BJ (cell line): Measurements from ENCODE around the gene CPNE9. TPM values are rescaled to one million over a fixed set of nuclear protein-coding genes. Genes with fewer than 3 reads are reported as not detected.
A peak's percentile ranks its signal among the peaks of the same experiment; 100 is the strongest.

ENCODE experiments used
- CTCF ChIA-PET: fragments of 350-600 bp; formaldehyde crosslinking; extraction: SDS; loops from one replicate; lab custom pipeline; 2021; ENCODE audit warnings: antibody characterized with exemption, inconsistent platforms; lab: Yijun Ruan, JAX
- POLR2A ChIA-PET: fragments of 300-600 bp; sonication (Branson Sonifier 250); formaldehyde crosslinking; extraction: SDS; loops from one replicate; lab custom pipeline; 2021; ENCODE audit warnings: antibody characterized with exemption; lab: Charles Lee
- DNase-seq: peaks from one replicate; pipeline ENCODE4 v3.0.0-alpha.2; 2011; ENCODE audit warnings: low read depth
- H3K27me3 ChIP-seq: 2 replicates; pipeline ENCODE4 v1.6.0; 2011; ENCODE audit warnings: low read length; ENCODE audit not compliant: control insufficient read depth, insufficient read depth
- H3K36me3 ChIP-seq: 2 replicates; pipeline ENCODE4 v1.5.1; 2011; ENCODE audit warnings: low read length; ENCODE audit not compliant: control insufficient read depth, insufficient read depth
- H3K4me3 ChIP-seq: 2 replicates; pipeline ENCODE4 v1.5.1; 2011; ENCODE audit warnings: low read depth, mild to moderate bottlenecking, control low read depth, low read length
- polyA minus RNA-seq: library from RNA; depleted of rRNA, polyadenylated mRNA; stranded (reverse); fragments of >200 nt; gene quantifications from 2 replicates; pipeline ENCODE4 v1.2.3, GENCODE V29; 2011; rRNA and poly(A)+ RNA removed
- polyA plus RNA-seq: library from polyadenylated mRNA; depleted of rRNA; stranded (reverse); fragments of >200 nt; gene quantifications from 2 replicates; pipeline ENCODE4 v1.2.3, GENCODE V29; 2011; rRNA removed
- TF ChIP-seq, protein P1 (sequence below): IDR thresholded peaks from 2 replicates; pipeline ENCODE4 v1.5.1; 2011; ENCODE audit warnings: low read depth, mild to moderate bottlenecking, control low read depth, inconsistent platforms, low read length, moderate library complexity; ENCODE audit not compliant: insufficient read depth

Gene CPNE9, protein sequence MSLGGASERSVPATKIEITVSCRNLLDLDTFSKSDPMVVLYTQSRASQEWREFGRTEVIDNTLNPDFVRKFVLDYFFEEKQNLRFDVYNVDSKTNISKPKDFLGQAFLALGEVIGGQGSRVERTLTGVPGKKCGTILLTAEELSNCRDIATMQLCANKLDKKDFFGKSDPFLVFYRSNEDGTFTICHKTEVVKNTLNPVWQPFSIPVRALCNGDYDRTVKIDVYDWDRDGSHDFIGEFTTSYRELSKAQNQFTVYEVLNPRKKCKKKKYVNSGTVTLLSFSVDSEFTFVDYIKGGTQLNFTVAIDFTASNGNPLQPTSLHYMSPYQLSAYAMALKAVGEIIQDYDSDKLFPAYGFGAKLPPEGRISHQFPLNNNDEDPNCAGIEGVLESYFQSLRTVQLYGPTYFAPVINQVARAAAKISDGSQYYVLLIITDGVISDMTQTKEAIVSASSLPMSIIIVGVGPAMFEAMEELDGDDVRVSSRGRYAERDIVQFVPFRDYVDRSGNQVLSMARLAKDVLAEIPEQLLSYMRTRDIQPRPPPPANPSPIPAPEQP
- polyA plus RNA-seq (not detected in 2 replicates), polyA minus RNA-seq (not detected in 2 replicates)

DNA sequence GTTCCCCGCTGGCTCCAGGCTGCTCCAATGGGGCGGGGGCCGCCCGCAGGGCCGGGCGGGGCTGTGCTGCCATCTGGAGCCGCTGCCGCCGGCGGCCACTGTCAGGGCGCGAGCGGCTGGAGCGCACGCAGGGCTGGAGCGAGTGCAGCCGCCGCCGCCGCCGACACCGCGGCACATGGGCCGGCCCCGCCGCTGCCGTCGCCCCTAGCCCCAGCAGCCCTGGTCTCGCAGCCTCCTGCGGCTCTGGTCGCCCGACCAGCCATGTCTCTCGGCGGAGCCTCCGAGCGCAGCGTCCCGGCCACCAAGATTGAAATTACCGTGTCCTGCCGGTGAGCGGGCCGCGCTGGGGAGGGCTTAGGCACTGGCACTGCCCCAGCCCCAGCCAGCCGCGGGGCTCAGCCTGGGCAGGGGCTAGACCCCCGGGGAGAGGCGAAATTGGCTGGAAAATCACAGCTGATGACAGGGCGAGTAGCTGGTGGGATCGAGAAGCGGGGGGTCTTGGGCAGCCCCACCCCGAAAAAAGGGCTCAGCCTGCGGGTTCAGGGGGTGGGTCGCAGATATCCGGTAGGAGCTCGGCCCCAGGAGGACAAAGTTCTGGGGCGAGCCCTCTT, at the start of gene CPNE9:
CPNE9 (plus strand) TSS at position 98 of the 611 bp plus-strand sequence; CDS start at position 262, 164 bp downstream.
- Histone ChIP-seq H3K27me3 (peaks cover 4% of the 10 kb centered on the region), H3K36me3 (peaks cover 1% of the 10 kb centered on the region), H3K4me3 (peak within 1 kb of the TSS; percentile 22; the same call in 1 of the 2 replicates)
- no peak for DNase-seq
- POLR2A ChIA-PET: no interaction called here
- CTCF ChIA-PET: no interaction called here
- TF ChIP-seq, protein P1, sequence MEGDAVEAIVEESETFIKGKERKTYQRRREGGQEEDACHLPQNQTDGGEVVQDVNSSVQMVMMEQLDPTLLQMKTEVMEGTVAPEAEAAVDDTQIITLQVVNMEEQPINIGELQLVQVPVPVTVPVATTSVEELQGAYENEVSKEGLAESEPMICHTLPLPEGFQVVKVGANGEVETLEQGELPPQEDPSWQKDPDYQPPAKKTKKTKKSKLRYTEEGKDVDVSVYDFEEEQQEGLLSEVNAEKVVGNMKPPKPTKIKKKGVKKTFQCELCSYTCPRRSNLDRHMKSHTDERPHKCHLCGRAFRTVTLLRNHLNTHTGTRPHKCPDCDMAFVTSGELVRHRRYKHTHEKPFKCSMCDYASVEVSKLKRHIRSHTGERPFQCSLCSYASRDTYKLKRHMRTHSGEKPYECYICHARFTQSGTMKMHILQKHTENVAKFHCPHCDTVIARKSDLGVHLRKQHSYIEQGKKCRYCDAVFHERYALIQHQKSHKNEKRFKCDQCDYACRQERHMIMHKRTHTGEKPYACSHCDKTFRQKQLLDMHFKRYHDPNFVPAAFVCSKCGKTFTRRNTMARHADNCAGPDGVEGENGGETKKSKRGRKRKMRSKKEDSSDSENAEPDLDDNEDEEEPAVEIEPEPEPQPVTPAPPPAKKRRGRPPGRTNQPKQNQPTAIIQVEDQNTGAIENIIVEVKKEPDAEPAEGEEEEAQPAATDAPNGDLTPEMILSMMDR: no peak

DNA sequence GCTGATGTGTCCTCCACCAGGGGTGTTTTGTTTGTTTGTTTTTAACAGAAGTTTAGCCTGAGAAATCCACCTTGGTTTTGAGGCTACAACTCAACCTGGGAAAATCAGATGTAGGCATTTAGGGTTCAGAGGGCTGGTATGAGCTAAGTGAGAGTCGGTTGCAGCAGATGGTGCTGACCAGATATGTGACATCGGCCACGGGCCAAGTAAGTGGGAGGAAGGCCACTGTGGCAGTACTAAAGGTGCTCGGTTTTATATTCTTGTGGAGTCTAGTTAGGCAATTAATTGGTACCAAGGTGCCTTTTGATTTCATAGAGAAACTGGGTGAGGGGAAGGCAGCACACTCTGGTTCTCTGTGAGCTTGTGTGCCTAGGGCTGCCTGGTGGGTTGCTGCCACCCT, 43.8 kb upstream of the CPNE9 start:
- no peak overlapping the region for H3K4me3 ChIP-seq
- no peaks in the 10 kb centered on the region for H3K27me3 ChIP-seq
- H3K36me3 ChIP-seq: peaks cover 12% of the 10 kb centered on the region
- CTCF ChIA-PET: no interaction called here
- TF ChIP-seq, protein P1: no peak
- DNase-seq: no peak
- POLR2A ChIA-PET: no interaction called here

DNA sequence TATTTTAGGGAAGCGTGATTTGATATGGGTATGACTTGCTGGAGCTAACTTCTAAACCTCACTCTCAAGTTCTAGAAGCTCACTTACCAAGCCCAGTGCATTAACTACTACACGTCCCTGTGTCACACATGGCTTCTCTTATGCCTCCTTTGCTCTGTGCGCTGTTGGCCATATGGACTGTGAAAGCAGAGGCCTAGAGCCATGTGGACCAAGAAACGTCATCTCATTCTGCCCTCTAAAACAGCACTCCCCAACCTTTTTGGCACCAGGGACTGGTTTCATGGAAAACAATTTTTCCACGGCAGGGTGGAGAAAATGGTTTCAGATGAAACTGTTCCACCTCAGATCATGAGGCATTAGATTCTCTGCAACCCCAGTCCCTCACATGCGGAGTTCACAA, 42.7 kb upstream of the CPNE9 start:
- CTCF ChIA-PET: interaction anchor here (0.7 kb wide), 1 partner anchor 318 kb away, joined by 4 read pairs; no protein-coding TSS in a partner anchor
- POLR2A ChIA-PET: interaction anchor here (0.7 kb wide), 1 partner anchor 660 kb away, joined by 3 read pairs; the partner anchor contains the start of gene SEC13
- TF ChIP-seq, protein P1: no peak

DNA sequence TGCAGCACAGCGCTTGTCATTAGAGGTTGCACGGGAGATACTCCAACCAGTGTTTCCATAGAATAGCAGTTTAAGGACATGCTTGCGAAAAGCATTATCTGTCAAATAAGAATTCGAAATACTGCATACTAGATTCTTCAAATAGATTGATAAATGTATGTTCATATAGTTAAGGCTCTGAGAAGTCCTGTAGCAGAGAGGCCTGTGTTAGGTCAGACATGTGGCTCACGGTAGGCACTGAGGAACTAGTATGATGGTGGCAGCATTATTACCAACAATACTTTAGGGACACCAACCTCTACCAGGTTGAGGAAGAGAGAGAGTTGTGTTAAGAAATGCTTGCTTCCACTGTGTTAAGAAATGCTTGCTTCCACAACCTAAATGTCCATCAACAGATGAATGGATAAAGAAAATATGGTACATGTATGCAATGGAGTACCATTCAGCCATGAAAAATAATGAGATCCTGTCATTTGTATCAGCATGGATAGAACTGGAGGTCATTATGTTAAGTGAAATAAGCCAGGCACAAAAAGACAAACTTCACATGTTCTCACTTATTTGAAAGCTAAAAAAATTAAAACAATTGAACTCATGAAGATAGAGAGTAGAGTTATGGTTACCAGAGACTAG, 39.4 kb upstream of the CPNE9 start:
- no peak overlapping the region for H3K4me3 ChIP-seq
- H3K27me3 ChIP-seq: no peaks in the 10 kb centered on the region
- peaks cover 17% of the 10 kb centered on the region for H3K36me3 ChIP-seq
- POLR2A ChIA-PET: no interaction called here
- DNase-seq: no peak
- CTCF ChIA-PET: no interaction called here
- TF ChIP-seq, protein P1: no peak

More for the DNA sequence above, 42.7 kb upstream of the CPNE9 start:
- Histone ChIP-seq H3K36me3 (peaks cover 12% of the 10 kb centered on the region), H3K4me3 (no peak overlapping the region), H3K27me3 (no peaks in the 10 kb centered on the region)
- DNase-seq: no peak
